Kidney (tissue), 14 donors: Measurements from ENCODE around the gene VPS13A. TPM values are rescaled to one million over a fixed set of nuclear protein-coding genes. Genes with fewer than 3 reads are reported as not detected.

ENCODE experiments used
- DNase-seq, 5 donors: peaks; one replicate each; pipeline ENCODE4 v3.0.0-alpha.2; 2013 to 2020
- FAIRE-seq: peaks from 2 replicates; lab custom pipeline; 2012; peaks lifted over from hg19 to GRCh38; lab: Jason Lieb, UNC
- H3K27ac ChIP-seq, 2 donors: one replicate each; pipeline ENCODE4 v1.7.0; 2013; ENCODE audit warnings: low read depth in 2 of 2, low read length in 2 of 2, inconsistent platforms in 1 of 2
- H3K27me3 ChIP-seq: one replicate; pipeline ENCODE4 v1.7.1; 2013; ENCODE audit warnings: low read length, inconsistent platforms; ENCODE audit not compliant: control insufficient read depth, insufficient read depth
- H3K36me3 ChIP-seq, 3 donors: one replicate each; pipeline versions ENCODE4 v1.7.0 to v1.7.1; 2013; ENCODE audit warnings: low read length in 3 of 3, control low read depth in 1 of 3, inconsistent platforms in 1 of 3; ENCODE audit not compliant: insufficient read depth in 3 of 3, control insufficient read depth in 2 of 3
- H3K4me1 ChIP-seq, 3 donors: one replicate each; pipeline versions ENCODE4 v1.7.0 to v1.7.1; 2013; ENCODE audit warnings: low read length in 3 of 3, inconsistent platforms in 1 of 3, low read depth in 1 of 3; ENCODE audit not compliant: control insufficient read depth in 2 of 3, insufficient read depth in 2 of 3
- H3K4me3 ChIP-seq, 3 donors: one replicate each; pipeline versions ENCODE4 v1.7.0 to v1.8.1; 2013; ENCODE audit warnings: low read length in 3 of 3, control low read depth in 1 of 3, inconsistent platforms in 1 of 3
- H3K9ac ChIP-seq, 3 donors: one replicate each; pipeline versions ENCODE4 v1.7.0 to v1.7.1; 2013; ENCODE audit warnings: low read length in 3 of 3, control low read depth in 1 of 3, inconsistent platforms in 1 of 3
- H3K9me3 ChIP-seq, 3 donors: one replicate each; pipeline versions ENCODE4 v1.7.0 to v1.7.1; 2013; ENCODE audit warnings: low read length in 3 of 3, control low read depth in 1 of 3, inconsistent platforms in 1 of 3; ENCODE audit not compliant: control insufficient read depth in 2 of 3, insufficient read depth in 1 of 3
- intact Hi-C: fragments of 100-400 bp; cut with DNase I; formaldehyde crosslinking; loops from one replicate; pipeline ENCODE4 v1.11.1; 2022
- polyA plus RNA-seq: library from polyadenylated mRNA; stranded (reverse); fragments of 350-450 nt; fragmentation: Illumina TruSeq; extraction: RNeasy Lipid Tissue Mini Kit (QIAGEN cat#74804); gene quantifications from one replicate; pipeline ENCODE4 v1.2.3, GENCODE V29; 2014; ENCODE audit warnings: low read depth, low replicate concordance; ENCODE audit not compliant: insufficient read depth
- total RNA-seq: library from RNA; stranded (reverse); fragmentation: NEBNext Ultra II Directional; extraction: Animal tissue kit (Norgen Biotek cat#: 25700); gene quantifications from one replicate; pipeline ENCODE4 v1.2.1, GENCODE V29; 2021
- TF ChIP-seq, protein P1 (sequence below): IDR thresholded peaks from 3 replicates; pipeline ENCODE4 v1.5.1; 2012; ENCODE audit warnings: mild to moderate bottlenecking, moderate library complexity, borderline replicate concordance; ENCODE audit not compliant: insufficient read depth; ENCODE audit errors: extremely low read depth
- donor health status: control.
- donor health status: control.
- donor health status: control.
- donor health status: control.
- donor health status: control.
- donor health status: DM: yes; HTN: yes; CAD: no.
- donor health status: Normal renal cell carcinoma (clear cell type).

VPS13A gene
- total and polyA plus RNA-seq, 2 donors from 2014 or later: 10.1 to 32.1 TPM

DNA sequence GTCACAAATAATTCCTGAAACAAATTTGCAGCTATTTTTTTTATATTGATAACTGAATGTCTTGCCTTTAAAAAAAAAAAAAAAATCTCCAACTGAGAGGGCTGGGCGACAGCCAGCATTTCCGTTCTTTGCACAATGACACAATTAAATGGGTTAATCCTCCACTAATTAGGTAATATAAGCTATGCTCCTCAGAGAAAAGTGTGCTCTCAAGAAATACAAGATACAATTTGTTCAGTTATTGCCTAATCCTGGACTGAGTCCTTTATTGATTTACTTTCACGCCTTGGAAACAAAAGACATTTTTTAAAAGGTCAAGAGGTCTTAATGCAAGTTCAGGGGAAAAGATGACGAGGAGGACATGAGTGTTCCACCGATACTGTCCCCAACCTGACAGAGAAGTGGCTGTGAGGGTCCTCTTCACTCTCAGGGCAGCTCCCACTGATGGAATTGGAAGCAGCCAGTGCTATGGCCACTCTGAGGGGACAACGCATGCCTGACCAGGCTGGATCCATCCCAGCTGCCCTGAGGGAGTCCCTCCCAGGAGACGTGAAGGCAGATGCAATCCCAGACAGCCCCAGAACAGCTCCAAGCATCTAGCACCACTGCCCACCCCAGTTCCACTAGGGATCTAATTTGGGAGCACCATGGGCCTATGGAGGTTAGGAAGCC lies 250.1 kb downstream of the VPS13A start:
- no peak overlapping the region for H3K9ac ChIP-seq
- no peak for FAIRE-seq
- H3K27ac ChIP-seq: no peak overlapping the region
- no peak overlapping the region for H3K4me3 ChIP-seq
- TF ChIP-seq, protein P1, sequence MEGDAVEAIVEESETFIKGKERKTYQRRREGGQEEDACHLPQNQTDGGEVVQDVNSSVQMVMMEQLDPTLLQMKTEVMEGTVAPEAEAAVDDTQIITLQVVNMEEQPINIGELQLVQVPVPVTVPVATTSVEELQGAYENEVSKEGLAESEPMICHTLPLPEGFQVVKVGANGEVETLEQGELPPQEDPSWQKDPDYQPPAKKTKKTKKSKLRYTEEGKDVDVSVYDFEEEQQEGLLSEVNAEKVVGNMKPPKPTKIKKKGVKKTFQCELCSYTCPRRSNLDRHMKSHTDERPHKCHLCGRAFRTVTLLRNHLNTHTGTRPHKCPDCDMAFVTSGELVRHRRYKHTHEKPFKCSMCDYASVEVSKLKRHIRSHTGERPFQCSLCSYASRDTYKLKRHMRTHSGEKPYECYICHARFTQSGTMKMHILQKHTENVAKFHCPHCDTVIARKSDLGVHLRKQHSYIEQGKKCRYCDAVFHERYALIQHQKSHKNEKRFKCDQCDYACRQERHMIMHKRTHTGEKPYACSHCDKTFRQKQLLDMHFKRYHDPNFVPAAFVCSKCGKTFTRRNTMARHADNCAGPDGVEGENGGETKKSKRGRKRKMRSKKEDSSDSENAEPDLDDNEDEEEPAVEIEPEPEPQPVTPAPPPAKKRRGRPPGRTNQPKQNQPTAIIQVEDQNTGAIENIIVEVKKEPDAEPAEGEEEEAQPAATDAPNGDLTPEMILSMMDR: no peak
- no peaks in the 10 kb centered on the region for H3K4me1 ChIP-seq
- no peak for DNase-seq
- H3K36me3 ChIP-seq: peaks cover 0 to 3% (median 0%) of the 10 kb centered on the region in 3 donors
- intact Hi-C loops: no loop called here
- no peaks in the 10 kb centered on the region for H3K27me3 ChIP-seq
- H3K9me3 ChIP-seq: no peaks in the 10 kb centered on the region

DNA sequence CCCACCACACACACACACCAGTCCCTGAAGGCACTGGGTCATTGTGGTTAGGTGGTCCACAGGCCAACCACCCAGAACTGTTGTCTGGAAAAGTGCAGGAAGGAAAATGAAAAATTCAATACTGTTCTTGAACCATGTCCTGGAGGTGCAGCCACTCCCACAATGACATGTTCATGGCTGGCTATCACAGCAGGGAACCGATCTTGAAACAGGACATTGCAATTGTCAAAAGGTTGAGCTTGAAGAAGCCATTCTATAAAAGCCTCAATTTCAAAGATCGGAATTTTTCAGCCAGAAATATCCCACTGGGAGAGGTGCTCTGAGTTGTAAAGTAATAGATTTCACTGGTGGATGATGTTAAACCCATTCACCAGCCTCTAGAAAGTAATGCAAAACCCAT lies 252.6 kb downstream of the VPS13A start:
- DNase-seq (no peak), FAIRE-seq (no peak)
- H3K4me3 ChIP-seq: no peak overlapping the region
- H3K36me3 ChIP-seq: no peaks in the 10 kb centered on the region
- H3K9me3 ChIP-seq: no peaks in the 10 kb centered on the region
- H3K9ac ChIP-seq: no peak overlapping the region
- no peaks in the 10 kb centered on the region for H3K4me1 ChIP-seq
- TF ChIP-seq, protein P1: no peak
- H3K27me3 ChIP-seq: no peaks in the 10 kb centered on the region
- H3K27ac ChIP-seq: no peak overlapping the region
- intact Hi-C loops: no loop called here

DNA sequence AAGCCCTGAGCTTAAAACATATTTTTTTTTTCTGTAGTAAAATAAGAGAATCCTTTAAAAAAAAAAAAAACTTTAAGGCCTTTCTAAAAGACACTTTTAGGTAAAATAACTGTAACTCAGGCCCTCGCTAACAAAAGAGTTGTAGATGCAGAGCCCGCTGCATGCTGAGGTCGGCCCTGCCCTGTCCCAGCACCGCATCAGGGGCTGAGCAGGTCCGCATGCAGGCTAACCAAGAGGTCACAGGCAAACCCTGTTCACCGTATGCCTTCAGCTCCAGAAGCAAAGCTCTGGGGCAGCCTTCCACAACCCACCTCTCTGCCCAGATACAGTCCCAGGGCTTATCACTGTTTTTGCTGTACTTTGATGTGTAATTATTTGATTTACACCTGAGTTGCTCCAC lies 254.7 kb downstream of the VPS13A start:
- DNase-seq (no peak), FAIRE-seq (no peak)
- H3K9me3 ChIP-seq: no peaks in the 10 kb centered on the region
- no peaks in the 10 kb centered on the region for H3K4me1 ChIP-seq
- H3K9ac ChIP-seq: no peak overlapping the region
- no peaks in the 10 kb centered on the region for H3K36me3 ChIP-seq
- TF ChIP-seq, protein P1: no peak
- no peaks in the 10 kb centered on the region for H3K27me3 ChIP-seq
- intact Hi-C loops: no loop called here
- no peak overlapping the region for H3K27ac ChIP-seq
- no peak overlapping the region for H3K4me3 ChIP-seq
